ENCODE data around the gene GIPR.

DNA sequence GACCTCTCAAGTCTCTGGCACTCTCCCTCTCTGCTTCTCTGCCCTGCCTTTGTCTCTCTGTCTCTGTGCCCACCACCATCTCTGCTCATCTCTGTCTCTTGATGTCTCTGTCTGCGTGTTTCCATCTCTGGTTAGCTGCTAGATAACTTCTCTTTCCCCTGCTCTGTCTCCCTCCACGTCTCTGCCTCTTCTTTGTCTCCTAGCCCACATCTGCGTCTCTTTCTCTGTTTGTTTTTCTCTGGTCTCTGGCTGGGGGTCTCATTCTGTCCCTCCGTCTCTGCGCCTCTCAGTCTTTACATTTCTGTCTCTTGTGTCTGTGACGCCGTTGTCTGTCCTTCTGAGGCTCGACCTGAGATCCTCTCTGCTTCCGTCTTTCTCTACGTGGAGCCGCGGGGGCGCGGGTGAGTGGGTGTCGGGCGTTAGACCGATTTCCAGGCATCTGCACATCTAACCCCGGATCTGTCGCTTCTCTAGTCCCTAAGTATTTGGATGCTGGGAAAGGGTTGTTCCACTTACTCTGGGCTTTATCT is 386 bp downstream of the GIPR start:
- TF ChIP-seq, protein P1, sequence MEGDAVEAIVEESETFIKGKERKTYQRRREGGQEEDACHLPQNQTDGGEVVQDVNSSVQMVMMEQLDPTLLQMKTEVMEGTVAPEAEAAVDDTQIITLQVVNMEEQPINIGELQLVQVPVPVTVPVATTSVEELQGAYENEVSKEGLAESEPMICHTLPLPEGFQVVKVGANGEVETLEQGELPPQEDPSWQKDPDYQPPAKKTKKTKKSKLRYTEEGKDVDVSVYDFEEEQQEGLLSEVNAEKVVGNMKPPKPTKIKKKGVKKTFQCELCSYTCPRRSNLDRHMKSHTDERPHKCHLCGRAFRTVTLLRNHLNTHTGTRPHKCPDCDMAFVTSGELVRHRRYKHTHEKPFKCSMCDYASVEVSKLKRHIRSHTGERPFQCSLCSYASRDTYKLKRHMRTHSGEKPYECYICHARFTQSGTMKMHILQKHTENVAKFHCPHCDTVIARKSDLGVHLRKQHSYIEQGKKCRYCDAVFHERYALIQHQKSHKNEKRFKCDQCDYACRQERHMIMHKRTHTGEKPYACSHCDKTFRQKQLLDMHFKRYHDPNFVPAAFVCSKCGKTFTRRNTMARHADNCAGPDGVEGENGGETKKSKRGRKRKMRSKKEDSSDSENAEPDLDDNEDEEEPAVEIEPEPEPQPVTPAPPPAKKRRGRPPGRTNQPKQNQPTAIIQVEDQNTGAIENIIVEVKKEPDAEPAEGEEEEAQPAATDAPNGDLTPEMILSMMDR (conservative IDR thresholded peaks at IDR 0.05; ENCODE audit: low read depth, low read length), result no peak
- no peak for TF ChIP-seq EZH2 (IDR thresholded peaks at IDR 0.05; ENCODE audit: borderline replicate concordance, low read depth, low read length, poor library complexity, severe bottlenecking)

Data from A673 (cell line).